PC-9 (cell line): ENCODE results near the gene DIAPH2.

Source experiments
- CTCF ChIP-seq: fragments of 200-600 bp; sonication (generic); conservative IDR thresholded peaks from 2 replicates; pipeline ENCODE4 v1.6.1; 2017; ENCODE audit warnings: mixed run types, antibody characterized with exemption, mild to moderate bottlenecking, moderate library complexity
- EZH2 ChIP-seq: fragments of 200-600 bp; sonication (generic); IDR thresholded peaks from 2 replicates; pipeline ENCODE4 v1.8.0; 2017; ENCODE audit warnings: antibody characterized with exemption, low read depth

GRCh38 chrX:96835660-96836289 lies 151.1 kb downstream of the DIAPH2 start:
- TF ChIP-seq CTCF: no peak
- no peak for TF ChIP-seq EZH2
